Skin epidermis (tissue), 12 donors: ENCODE data around the gene DOCK1.
"Not testable (repeated sequence)": the region's sequence is repeated elsewhere in the genome, so short reads cannot be mapped to it uniquely, and the experiment has no call there.

Experiments used
- H3K27ac ChIP-seq, 21 experiments: fragments of 200-600 bp; sonication (generic) in 11 of 21; one replicate each; pipeline ENCODE4 v1.5.0; 2020; ENCODE audit warnings: mild to moderate bottlenecking in 3 of 21, inconsistent platforms in 2 of 21, moderate library complexity in 2 of 21
- H3K4me3 ChIP-seq, 7 experiments: fragments of 200-600 bp; sonication (generic) in 2 of 7; one replicate each; pipeline ENCODE4 v1.5.0; 2020; ENCODE audit warnings: inconsistent platforms in 2 of 7, mild to moderate bottlenecking in 2 of 7, moderate library complexity in 1 of 7

The DOCK1 gene

DNA sequence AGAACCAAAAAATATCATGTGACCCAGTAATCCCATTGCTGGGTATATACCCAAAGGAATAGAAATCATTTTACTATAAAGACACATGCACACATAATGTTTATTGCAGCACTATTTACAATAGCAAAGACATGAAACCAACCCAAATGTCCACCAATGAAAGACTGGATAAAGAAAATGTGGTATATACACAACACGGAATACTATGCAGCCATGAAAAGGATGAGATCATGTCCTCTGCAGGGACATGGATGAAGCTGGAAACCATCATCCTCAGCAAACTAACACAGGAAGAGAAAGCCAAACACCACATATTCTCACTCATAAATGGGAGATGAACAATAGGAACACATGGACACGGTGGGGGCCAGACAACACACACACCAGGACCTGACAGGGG, 5.7 kb upstream of the DOCK1 start:
- H3K4me3 ChIP-seq, H3K27ac ChIP-seq: not testable (repeated sequence)

DNA sequence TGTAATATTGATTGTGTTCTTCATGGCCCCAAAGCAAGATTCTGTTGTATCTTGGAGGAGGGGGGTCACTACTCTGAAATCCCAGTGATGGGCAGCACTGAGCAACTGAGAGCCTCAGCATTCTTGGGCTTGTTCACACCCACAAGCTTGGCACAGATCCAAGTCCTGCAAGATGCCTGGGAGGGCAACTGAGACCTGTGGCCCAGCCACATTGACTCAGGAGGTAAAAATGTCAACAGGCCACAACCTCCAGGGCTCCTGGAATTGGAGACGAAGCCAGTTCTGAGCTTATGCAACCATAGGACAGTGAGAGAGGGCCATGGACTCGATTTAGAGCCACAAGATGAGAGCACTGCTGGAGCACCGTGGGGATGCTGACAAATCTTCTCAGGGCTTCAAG, 3.1 kb upstream of the DOCK1 start:
- no peak overlapping the region for H3K27ac ChIP-seq
- H3K4me3 ChIP-seq = no peak overlapping the region

DNA sequence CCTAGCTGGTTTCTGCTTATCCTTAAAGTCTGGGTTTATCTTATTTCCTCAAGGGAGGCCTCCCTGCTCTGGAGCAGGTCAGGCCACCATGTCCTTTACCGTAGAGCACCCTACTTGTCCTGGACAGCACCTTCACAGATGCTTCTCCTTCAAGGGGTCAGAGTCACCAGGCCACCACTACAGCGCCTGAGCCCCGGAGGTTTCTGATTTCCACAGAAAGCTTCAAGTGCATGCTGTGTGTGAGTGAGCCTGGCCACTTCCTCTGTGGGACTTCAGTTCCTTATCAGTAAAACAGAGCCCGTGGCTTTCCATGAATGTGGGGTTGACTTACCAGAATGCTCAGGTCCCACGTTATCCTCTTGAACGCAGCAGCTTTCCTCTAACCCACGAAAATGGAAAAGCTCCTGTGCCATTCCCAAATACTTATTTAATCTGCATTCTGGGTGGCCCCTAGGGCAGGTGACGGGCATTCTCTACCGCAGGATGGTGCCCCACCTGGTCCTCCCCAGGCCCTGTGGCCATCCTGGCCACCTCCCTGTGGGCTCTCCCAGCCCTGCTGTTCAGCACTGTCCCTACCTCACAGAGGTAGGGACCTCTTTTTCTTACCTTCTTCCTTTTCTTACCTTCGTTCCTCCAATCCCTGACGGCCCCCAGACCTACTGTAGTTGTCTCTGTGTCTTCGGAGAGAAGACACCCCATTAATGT, 1.4 kb upstream of the DOCK1 start:
- Histone ChIP-seq H3K4me3 (no peak overlapping the region), H3K27ac (no peak overlapping the region)

DNA sequence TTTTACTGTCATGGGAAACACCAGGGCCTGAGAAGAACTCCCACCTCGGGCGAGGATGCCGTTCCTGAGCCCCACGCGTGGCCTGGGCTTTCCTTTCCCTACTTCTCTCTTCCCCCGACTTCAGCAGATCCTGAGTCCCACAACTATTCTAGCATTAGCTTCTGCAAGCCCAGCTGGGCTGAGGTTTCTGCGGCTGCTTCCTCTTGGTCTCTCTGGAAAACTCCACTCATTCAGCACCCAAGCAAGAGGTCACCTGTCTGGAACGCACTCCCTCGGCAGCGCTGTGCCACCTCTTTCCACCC, 761 bp upstream of the DOCK1 start:
- peak overlapping the region in 9 of 21 experiments; percentile 86 to 95 (median 89) for H3K27ac ChIP-seq
- peak overlapping the region in 6 of 7 experiments; percentile 56 to 91 (median 79) for H3K4me3 ChIP-seq

DNA sequence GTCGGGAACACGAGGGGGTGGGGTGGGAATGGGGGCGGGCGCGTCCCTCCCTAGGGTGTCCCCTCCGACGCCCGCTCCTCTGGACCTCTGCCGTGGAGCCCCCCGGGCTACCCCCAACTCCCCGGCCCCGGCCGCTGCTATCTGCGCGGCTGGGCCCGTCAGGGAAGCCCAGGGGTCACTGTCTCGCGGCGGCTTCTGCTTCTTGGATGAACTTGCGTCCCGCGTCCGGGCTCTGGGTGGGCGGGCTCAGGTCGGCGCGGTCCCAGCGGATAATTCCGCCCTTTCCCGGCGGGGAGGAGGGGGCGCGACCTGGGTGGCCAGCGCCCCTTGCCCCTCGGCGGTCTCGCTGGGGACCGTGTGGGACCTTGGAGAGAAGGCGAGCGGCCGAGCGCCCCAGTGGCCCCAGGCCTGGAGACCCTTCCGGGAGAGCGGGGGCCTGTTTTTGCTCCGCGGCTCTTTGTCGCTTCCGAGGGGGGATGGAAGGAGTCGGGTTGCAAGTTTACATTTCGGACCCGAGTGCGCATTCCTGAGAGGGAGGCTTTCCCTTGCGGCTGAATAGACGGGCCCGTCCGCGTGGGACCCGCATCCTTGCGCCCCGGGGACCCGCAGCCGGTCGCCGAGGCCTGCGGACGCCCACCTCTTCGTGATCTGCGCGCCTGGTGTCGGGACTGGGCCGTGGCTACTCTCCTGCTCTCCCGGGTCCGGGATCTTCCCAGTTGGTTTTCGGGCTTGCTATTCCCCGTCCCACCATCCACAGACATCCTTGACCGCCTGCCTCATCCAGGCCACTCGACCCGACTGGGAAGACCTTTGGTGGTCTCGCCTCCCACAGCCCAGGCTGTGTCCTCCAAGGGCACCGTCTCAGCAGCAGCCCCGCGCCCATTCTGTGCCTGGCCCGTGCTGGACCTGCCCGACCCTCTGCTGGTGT, 812 bp downstream of the DOCK1 start:
- H3K27ac ChIP-seq = peak overlapping the region; percentile 48 to 95 (median 88)
- peak overlapping the region; percentile 56 to 91 (median 80) for H3K4me3 ChIP-seq

DNA sequence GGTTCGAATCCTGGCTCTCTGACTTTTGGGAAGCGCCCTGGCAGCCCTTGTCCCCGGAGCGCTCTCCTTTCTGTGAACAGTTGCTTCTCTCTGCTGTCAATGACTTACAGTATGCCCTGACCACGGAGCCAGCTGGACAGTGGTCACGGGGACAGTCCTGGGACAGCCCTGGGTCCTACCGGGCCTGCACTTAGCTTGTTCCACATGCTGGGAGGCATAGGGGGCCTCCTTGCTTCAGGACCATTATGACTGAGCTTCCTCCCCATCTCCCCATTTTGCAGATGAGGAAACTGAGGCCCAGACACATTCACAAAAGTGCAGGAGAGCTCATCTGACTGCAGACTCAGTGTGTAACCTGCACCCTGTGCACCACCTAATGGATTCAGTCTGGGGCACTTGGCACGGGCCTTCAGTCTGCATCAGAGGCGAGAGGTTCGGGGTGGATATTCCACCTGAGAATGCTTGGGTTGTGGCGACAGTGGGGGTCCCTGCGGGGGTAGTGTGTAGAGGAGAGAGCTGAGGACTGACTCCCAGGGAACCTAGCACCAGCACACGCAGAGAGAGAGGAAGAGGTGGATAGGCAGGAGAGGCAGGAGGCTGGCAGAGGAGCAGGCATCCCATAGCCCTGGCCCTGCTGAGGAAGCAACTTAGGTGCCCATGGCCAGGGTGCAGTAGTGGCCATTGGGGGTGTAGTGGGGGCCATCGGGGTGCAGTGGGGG, 1.6 kb downstream of the DOCK1 start:
- Histone ChIP-seq H3K4me3 (peak overlapping the region in 6 of 7 experiments; percentile 56 to 91 (median 82)), H3K27ac (peak overlapping the region in 9 of 21 experiments; percentile 80 to 95 (median 90))

DNA sequence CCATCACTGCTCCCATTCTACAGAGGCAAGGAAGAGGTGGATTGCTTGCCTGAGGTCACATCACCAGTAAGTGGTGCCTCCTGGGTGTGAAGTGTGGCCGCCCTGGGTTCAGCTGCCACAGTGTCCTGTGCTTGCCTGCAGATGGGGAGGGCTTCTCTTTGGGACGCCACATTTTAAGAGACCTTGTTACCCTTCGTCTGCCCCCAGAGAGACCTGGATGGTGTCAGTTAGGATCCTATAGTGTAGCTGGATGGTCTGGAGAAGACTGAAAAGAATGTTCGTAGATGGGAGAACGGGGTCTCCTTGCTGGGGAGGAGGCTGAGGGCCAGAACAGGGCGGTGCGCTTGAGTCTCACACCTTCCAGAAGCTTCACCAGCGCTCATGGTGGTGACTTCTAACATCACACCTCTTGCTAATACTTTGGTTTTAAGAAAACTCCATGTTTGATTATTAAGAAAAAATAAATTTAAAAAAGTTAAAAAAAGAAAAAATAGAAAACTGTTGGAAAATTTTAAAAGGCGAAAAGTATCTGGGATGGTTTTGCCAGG, 2.3 kb downstream of the DOCK1 start:
- no peak overlapping the region for H3K4me3 ChIP-seq
- peak overlapping the region in 1 of 21 experiments; percentile 3 for H3K27ac ChIP-seq

DNA sequence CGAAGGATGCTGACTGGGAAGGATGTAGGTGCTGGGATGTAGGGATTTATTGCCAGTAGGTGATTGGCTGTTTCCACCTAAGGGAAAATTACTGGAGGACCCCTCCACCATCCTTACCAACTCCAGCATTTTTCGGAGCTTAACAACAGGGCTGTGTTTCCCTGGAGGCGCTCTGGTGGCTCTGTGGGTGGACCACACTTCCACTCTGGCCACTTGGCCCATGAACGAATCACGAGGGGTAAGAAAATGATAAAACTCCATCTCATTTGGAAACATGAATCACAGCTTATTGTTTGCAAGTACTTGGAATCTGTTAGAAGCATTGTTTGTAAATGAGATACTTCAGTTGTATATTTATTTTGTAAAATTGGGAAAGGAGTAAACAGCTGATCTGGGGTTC, 3.0 kb downstream of the DOCK1 start:
- H3K27ac ChIP-seq = peak overlapping the region in 2 of 21 experiments; percentile 3 to 34
- no peak overlapping the region for H3K4me3 ChIP-seq

DNA sequence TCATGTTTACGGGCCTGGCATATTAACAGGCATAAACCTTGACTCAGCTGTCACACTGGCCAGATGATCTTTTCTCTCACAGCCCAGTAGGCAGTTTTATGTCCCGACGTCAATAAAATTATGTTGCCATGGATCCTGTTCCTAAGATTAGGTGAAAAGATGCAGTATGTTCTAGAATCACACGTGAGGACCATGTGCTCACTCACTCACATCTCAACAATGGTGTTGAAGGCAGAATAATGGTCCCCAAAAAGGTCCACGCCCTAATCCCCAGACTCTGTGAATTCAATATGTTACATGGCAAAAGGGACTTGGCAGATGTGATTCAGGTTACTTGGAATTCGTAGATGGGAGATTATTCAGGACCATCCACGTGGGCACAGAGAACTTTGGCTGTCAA, 3.5 kb downstream of the DOCK1 start:
- Histone ChIP-seq H3K4me3 (no peak overlapping the region), H3K27ac (peak overlapping the region in 2 of 21 experiments; percentile 11 to 30)

DNA sequence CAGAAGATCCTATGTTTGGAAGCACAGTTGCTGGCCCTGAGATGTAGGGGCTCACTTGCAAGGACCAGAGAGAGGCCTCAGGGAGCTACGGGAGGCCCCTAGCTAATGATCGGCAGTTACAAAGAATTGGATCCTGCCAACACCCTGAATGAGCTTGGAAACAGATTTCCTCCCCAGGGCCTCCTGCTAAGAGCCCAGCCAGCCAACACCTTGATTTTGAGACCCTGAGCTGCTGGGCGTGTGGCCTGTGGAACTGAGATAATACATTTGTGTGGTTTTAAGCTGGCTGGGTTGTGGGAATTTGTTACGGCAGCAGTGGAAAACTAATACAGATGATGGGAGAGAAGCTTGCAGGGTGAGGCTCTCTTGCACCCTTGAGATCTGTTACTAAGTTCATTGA, 3.9 kb downstream of the DOCK1 start:
- peak overlapping the region in 2 of 21 experiments; percentile 11 to 30 for H3K27ac ChIP-seq

DNA sequence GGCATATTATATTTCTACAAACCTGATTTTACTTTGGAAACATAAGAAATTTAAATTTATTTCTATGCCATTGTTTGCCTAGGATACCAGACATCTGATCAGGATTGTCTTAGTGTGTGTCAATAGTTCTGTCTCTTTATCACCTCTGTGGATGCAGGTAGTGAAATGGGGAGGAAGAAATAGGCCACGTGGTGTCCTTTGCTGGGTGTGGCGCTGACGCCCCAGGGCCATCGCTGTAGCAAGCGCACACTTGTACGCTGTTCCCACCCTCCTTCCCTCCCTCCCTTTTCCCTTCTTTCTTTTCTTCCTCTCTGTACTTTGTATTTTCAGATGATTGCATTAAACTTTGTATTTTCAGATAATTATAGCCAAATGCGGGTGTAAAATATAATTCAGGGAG, 5.0 kb downstream of the DOCK1 start:
- H3K27ac ChIP-seq = peak overlapping the region in 1 of 21 experiments; percentile 18

More for the DNA sequence above, 3.9 kb downstream of the DOCK1 start:
- H3K4me3 ChIP-seq = no peak overlapping the region

DNA sequence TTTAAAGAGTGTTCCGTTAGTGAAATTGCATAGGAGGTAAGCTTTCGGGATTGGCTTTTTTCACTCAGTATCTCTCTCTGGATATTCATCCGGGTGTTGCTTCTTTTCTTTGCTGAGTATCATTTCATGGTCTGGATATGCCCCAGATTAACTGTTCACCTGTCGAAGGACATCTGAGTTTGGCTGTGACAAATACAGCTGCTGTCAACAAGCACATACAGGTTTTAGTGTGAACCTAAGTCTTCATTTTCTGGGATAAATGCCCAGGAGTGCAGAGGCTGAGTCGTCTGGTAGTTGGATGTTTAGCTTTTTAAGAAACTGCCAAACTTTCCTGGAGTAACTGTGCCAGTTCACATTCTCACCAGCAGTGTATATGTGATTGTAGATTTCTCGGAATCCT, 5.6 kb downstream of the DOCK1 start:
- Histone ChIP-seq H3K4me3 (no peak overlapping the region), H3K27ac (no peak overlapping the region)

More for the DNA sequence above, 5.0 kb downstream of the DOCK1 start:
- no peak overlapping the region for H3K4me3 ChIP-seq

DNA sequence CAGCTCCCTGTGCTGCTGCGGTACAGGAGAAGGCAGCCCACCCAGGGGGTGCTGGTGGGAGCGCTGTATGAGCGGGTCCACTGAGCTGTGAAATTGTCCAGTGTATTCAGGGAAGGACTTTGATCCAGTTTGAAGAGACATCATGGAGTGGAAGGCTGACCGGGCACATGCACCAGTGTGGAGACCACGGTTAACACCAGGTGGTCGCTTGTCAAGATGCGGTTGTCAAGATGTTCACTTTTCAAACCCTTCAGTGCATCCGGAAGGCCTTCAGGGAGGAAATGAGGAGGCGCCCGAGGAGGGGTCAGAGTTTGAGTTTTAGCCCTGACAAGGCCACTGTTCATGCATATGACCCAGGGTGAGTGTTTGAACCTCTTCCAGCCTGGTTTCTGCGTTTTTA, 6.1 kb downstream of the DOCK1 start:
- H3K4me3 ChIP-seq = no peak overlapping the region
- H3K27ac ChIP-seq = no peak overlapping the region

DNA sequence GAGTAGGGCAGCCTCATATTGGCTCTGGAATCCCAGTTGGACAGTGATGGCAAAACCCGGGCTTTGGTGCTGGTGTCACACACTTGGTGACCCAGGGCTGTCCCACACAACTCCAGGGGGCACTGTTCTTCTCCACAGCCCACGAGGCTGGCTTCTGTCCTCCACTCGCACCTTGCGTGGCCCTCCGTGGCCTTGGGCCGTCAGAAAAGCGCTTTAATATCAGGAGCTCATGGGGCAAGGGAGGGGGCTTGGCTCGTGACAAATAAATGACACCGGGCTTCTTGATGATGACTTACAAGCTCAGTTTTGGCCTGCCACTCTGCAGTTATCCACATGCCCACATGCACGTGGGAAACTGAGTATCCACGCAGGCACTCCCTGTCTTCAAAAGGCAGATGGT, 8.1 kb downstream of the DOCK1 start:
- no peak overlapping the region for H3K27ac ChIP-seq

DNA sequence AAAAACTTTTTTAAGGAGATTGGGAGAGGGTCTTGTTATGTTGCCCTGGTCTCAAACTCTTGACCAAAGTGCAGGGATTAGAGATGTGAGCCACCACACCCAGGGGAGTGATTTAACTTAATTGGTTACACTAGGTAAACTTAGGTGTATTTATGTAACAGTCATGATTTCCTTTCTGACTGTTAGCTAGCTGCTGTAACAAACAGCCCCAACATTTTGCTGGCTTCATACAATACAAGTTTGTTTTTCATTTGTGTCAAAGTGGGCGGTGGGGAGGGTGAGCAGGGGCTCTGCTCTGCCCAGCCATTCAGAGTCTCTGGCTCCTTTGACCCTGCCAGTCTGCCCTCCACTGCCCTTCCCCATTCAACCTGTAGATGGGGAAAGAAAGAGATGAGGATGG, 9.3 kb downstream of the DOCK1 start:
- H3K4me3 ChIP-seq = no peak overlapping the region
- H3K27ac ChIP-seq = no peak overlapping the region

More for the DNA sequence above, 8.1 kb downstream of the DOCK1 start:
- no peak overlapping the region for H3K4me3 ChIP-seq

DNA sequence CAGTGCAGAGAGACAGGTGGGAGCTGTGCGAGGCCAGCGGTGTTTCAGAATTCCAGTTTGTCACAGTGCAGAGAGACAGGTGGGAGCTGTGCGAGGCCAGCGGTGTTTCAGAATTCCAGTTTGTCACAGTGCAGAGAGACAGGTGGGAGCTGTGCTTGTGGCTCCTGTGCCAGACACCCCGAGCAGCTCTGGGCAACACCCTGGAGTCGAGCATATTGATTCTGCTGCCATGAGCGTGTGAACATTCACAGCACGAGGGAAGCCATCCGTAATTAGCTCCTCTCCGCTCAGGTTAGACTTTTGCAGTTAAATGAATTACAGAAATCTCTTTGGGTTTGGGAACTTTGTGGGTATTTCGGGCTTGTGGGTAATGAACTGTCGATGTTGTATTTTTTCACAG, 11.7 kb downstream of the DOCK1 start:
- H3K27ac ChIP-seq, H3K4me3 ChIP-seq: not testable (repeated sequence)

DNA sequence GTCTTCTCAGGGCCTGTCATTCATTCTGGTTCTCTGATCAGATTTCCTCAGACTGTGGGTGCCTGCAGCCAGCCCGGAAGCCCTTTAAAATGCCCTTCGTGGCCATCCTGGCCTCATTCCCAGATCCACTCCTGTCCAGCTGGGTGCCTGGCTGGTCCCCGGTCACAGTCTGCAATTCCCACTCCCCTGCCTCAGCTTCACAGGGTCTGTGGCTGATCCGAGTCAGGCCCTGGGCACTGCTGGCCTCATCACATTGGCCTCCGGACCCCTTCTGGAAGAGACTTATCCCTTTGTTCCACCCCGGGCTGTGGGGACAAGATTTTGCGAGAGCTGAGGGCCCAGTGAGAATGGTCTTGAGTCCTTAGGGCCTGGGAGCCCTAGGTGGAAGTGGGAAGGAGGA, 12.1 kb downstream of the DOCK1 start:
- Histone ChIP-seq H3K4me3 (no peak overlapping the region), H3K27ac (no peak overlapping the region)

DNA sequence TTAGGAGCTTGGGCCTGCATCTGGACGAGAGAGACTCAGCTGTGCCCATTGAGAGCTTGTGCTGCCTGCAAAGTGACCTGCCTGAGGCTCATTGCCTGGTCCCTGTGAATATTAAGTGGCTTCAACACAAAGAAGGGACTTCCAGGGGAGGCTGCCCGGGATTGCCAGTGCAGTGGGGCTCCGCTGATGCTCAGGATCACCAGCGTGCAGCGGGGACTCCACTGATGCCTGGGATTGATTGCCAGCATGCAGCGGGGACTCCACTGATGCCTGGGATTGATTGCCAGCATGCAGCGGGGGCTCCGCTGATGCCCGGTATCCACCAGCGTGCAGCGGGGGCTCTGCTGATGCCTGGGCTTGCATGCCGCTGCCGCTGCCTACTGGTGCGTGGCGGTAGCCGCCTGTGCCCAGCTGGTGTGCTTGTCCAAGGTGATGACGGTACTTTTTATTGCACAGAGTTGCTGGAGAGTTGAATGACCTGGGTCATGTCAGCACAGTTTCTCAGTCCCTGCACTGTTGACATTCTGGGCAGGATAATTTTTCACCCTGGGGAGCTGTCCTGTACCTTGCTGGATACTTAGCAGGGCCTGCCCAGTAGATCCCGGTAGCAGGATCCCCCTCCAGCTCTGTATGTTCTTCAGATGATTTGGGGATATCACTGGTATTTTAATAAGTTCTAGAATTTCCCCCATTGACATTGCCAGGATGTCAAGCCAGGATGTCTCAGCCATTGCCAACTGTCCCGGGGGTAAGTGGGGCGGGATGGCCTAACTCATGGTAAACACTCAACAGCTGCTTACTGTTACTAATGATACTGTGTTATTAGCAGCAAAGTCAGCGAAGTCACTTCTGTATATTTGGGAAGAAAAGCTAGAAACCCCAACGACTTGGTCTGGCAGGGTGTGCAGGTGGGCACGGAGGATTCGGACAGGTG, 13.0 kb downstream of the DOCK1 start:
- H3K27ac ChIP-seq = peak overlapping the region in 2 of 21 experiments; percentile 6 to 42
- H3K4me3 ChIP-seq = no peak overlapping the region

DNA sequence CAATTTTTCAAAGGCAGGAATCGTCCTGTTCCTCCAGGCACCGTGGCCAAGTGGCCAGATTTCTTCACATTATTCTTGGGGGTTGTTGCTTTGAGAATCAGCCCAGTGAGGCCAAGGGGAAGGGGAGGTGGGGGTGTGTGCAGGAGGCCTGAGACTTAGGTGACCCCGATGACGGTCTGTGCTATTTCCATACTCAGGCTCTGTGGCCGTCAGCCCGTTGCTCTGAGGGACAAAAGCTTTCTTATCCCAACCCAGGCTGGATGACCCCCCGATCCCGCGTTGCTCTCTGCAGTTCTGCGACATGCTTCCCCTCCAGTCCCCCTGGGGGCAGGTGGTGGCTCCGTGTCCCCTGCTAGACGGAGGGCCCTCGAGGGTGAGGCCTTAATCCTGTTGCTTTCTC, 14.2 kb downstream of the DOCK1 start:
- Histone ChIP-seq H3K4me3 (no peak overlapping the region), H3K27ac (peak overlapping the region in 2 of 21 experiments; percentile 9 to 23)
